Activated T-helper 1 cell treated with anti-CD3 and anti-CD28 coated beads, Interleukin-12 subunit alpha, Interleukin-12 subunit beta, Interleukin-2, Interleukin-4 antibody, amounts not matched to agents 30 ng/mL and 10 ng/mL and 1 ng/mL, durations not matched to agents 14 hours and 24 hours and 36 hours (primary cell): ENCODE results near the gene IGF2R. TPM values are rescaled to one million over a fixed set of nuclear protein-coding genes. Genes with fewer than 3 reads are reported as not detected.
A peak's percentile ranks its signal among the peaks of the same experiment; 100 is the strongest.
"Not testable (repeated sequence)": the region's sequence is repeated elsewhere in the genome, so short reads cannot be mapped to it uniquely, and the experiment has no call there.

ENCODE experiments used
- DNase-seq: peaks from one replicate; pipeline ENCODE4 v3.0.0; 2021; ENCODE audit warnings: low spot score
- H3K27ac Mint-ChIP-seq: one replicate; pipeline ENCODE4 v1.8.0; 2021; ENCODE audit warnings: mild to moderate bottlenecking, mixed read lengths
- H3K27me3 Mint-ChIP-seq: one replicate; pipeline ENCODE4 v1.8.0; 2022; ENCODE audit warnings: mild to moderate bottlenecking, moderate library complexity, mixed read lengths; ENCODE audit not compliant: insufficient read depth
- H3K36me3 Mint-ChIP-seq: one replicate; pipeline ENCODE4 v1.8.0; 2021; ENCODE audit warnings: low read depth, mixed read lengths
- H3K4me1 Mint-ChIP-seq: one replicate; pipeline ENCODE4 v1.8.0; 2021; ENCODE audit warnings: low read depth, mixed read lengths
- H3K4me3 Mint-ChIP-seq: one replicate; pipeline ENCODE4 v1.8.0; 2021; ENCODE audit warnings: mild to moderate bottlenecking, moderate library complexity, mixed read lengths
- H3K9me3 Mint-ChIP-seq: one replicate; pipeline ENCODE4 v1.8.0; 2021; ENCODE audit warnings: mixed read lengths
- intact Hi-C: fragments of 100-400 bp; cut with micrococcal nuclease; formaldehyde crosslinking; loops from one replicate; pipeline ENCODE4 v1.15.1; 2024
- total RNA-seq: library from RNA; stranded (reverse); gene quantifications from 2 replicates; pipeline ENCODE4 v1.2.3, GENCODE V29; 2022

IGF2R gene
- total RNA-seq, 1 donor from 2014 or later: 126 TPM

GRCh38 chr6:159959165-159959975, 9.5 kb upstream of the IGF2R start:
- Mint-ChIP-seq H3K4me1 (peaks cover 13% of the 10 kb centered on the region), H3K27ac (no peak overlapping the region), H3K9me3 (no peaks in the 10 kb centered on the region), H3K4me3 (no peak overlapping the region), H3K27me3 (peaks cover 18% of the 10 kb centered on the region), H3K36me3 (no peaks in the 10 kb centered on the region)
- intact Hi-C loops: loop anchor here (2.0 kb wide), 1 partner anchor 17 kb away; no protein-coding TSS in a partner anchor
- no peak for DNase-seq

GRCh38 chr6:159959976-159960384, 8.9 kb upstream of the IGF2R start:
- Mint-ChIP-seq H3K4me3 (no peak overlapping the region), H3K4me1 (peaks cover 13% of the 10 kb centered on the region), H3K9me3 (no peaks in the 10 kb centered on the region), H3K27me3 (peaks cover 18% of the 10 kb centered on the region), H3K27ac (no peak overlapping the region), H3K36me3 (no peaks in the 10 kb centered on the region)
- intact Hi-C loops: loop anchor here (2.0 kb wide), 1 partner anchor 17 kb away; no protein-coding TSS in a partner anchor
- DNase-seq: no peak

GRCh38 chr6:159960485-159960884, 8.4 kb upstream of the IGF2R start:
- intact Hi-C loops: no loop called here
- no peak overlapping the region for H3K27ac Mint-ChIP-seq
- no peak overlapping the region for H3K4me3 Mint-ChIP-seq
- H3K9me3 Mint-ChIP-seq: no peaks in the 10 kb centered on the region
- no peak for DNase-seq
- peaks cover 14% of the 10 kb centered on the region for H3K27me3 Mint-ChIP-seq
- no peaks in the 10 kb centered on the region for H3K36me3 Mint-ChIP-seq
- H3K4me1 Mint-ChIP-seq: peaks cover 13% of the 10 kb centered on the region

- H3K36me3 Mint-ChIP-seq: no peaks in the 10 kb centered on the region
- H3K27ac Mint-ChIP-seq: no peak overlapping the region
- H3K9me3 Mint-ChIP-seq: no peaks in the 10 kb centered on the region
- peaks cover 11% of the 10 kb centered on the region for H3K27me3 Mint-ChIP-seq
- H3K4me3 Mint-ChIP-seq: no peak overlapping the region
- DNase-seq: no peak
- intact Hi-C loops: no loop called here
- peaks cover 13% of the 10 kb centered on the region for H3K4me1 Mint-ChIP-seq
Observed at GRCh38 chr6:159961528-159961927, 7.4 kb upstream of the IGF2R start.

- Mint-ChIP-seq H3K9me3 (no peaks in the 10 kb centered on the region), H3K36me3 (no peaks in the 10 kb centered on the region), H3K4me1 (peaks cover 13% of the 10 kb centered on the region), H3K4me3 (no peak overlapping the region), H3K27ac (no peak overlapping the region), H3K27me3 (peaks cover 23% of the 10 kb centered on the region)
- DNase-seq: no peak
- intact Hi-C loops: no loop called here
Observed at GRCh38 chr6:159963111-159963510, 5.8 kb upstream of the IGF2R start.

GRCh38 chr6:159964046-159964445, 4.8 kb upstream of the IGF2R start:
- peaks cover 23% of the 10 kb centered on the region for H3K27me3 Mint-ChIP-seq
- no peaks in the 10 kb centered on the region for H3K36me3 Mint-ChIP-seq
- peaks cover 13% of the 10 kb centered on the region for H3K4me1 Mint-ChIP-seq
- intact Hi-C loops: no loop called here
- no peak overlapping the region for H3K4me3 Mint-ChIP-seq
- no peak for DNase-seq
- no peak overlapping the region for H3K27ac Mint-ChIP-seq
- no peaks in the 10 kb centered on the region for H3K9me3 Mint-ChIP-seq

GRCh38 chr6:159966339-159966738, 2.5 kb upstream of the IGF2R start:
- Mint-ChIP-seq H3K9me3 (no peaks in the 10 kb centered on the region), H3K27ac (no peak overlapping the region), H3K4me1 (peaks cover 11% of the 10 kb centered on the region), H3K36me3 (peaks cover 11% of the 10 kb centered on the region), H3K27me3 (peaks cover 24% of the 10 kb centered on the region), H3K4me3 (no peak overlapping the region)
- DNase-seq: no peak
- intact Hi-C loops: no loop called here

GRCh38 chr6:159966981-159967380, 1.9 kb upstream of the IGF2R start:
- Mint-ChIP-seq H3K9me3 (no peaks in the 10 kb centered on the region), H3K4me1 (peaks cover 17% of the 10 kb centered on the region), H3K27ac (no peak overlapping the region), H3K27me3 (peaks cover 24% of the 10 kb centered on the region), H3K36me3 (peaks cover 13% of the 10 kb centered on the region), H3K4me3 (no peak overlapping the region)
- DNase-seq: no peak
- intact Hi-C loops: no loop called here

- not testable (repeated sequence) for DNase-seq, H3K4me3 Mint-ChIP-seq, H3K9me3 Mint-ChIP-seq, H3K27ac Mint-ChIP-seq
- peaks cover 13% of the 10 kb centered on the region for H3K36me3 Mint-ChIP-seq
- H3K27me3 Mint-ChIP-seq: peaks cover 19% of the 10 kb centered on the region
- peaks cover 24% of the 10 kb centered on the region for H3K4me1 Mint-ChIP-seq
- intact Hi-C loops: loop anchor here (1.0 to 2.0 kb wide), 4 partner anchors 37 to 275 kb away; partner anchors contain the start of genes MRPL18, SOD2 and WTAP
Observed at GRCh38 chr6:159967621-159968020, 1.3 kb upstream of the IGF2R start.

GRCh38 chr6:159969204-159969912, 476 bp downstream of the IGF2R start:
- H3K27ac Mint-ChIP-seq: peak overlapping the region; percentile 65
- H3K4me1 Mint-ChIP-seq: peaks cover 41% of the 10 kb centered on the region
- no peaks in the 10 kb centered on the region for H3K9me3 Mint-ChIP-seq
- peaks cover 13% of the 10 kb centered on the region for H3K27me3 Mint-ChIP-seq
- intact Hi-C loops: loop anchor here (2.0 kb wide), 3 partner anchors 39 to 277 kb away; partner anchors contain the start of genes SOD2 and WTAP
- peaks cover 22% of the 10 kb centered on the region for H3K36me3 Mint-ChIP-seq
- peak overlapping the region; percentile 96 for H3K4me3 Mint-ChIP-seq
- DNase-seq: peak; percentile 19

- Mint-ChIP-seq H3K27me3 (peaks cover 13% of the 10 kb centered on the region), H3K9me3 (no peaks in the 10 kb centered on the region), H3K36me3 (peaks cover 24% of the 10 kb centered on the region), H3K4me1 (peaks cover 47% of the 10 kb centered on the region), H3K27ac (peak overlapping the region; percentile 93), H3K4me3 (peak overlapping the region; percentile 96)
- DNase-seq: peak; percentile 26
- intact Hi-C loops: loop anchor here (1.0 to 10.0 kb wide), 8 partner anchors 9 to 1153 kb away; partner anchors contain the start of genes EZR, SOD2, TAGAP and WTAP
Observed at GRCh38 chr6:159969921-159970320, 1.0 kb downstream of the IGF2R start.

- Mint-ChIP-seq H3K36me3 (peaks cover 26% of the 10 kb centered on the region), H3K27me3 (peaks cover 13% of the 10 kb centered on the region), H3K9me3 (no peaks in the 10 kb centered on the region), H3K27ac (peak overlapping the region; percentile 93), H3K4me3 (peak overlapping the region; percentile 96), H3K4me1 (peaks cover 53% of the 10 kb centered on the region)
- intact Hi-C loops: loop anchor here (1.0 to 10.0 kb wide), 5 partner anchors 9 to 1153 kb away; partner anchors contain the start of genes EZR and TAGAP
- DNase-seq: no peak
Observed at GRCh38 chr6:159970659-159971063, 1.8 kb downstream of the IGF2R start.
